Body of pancreas (tissue), 4 donors: ENCODE data around the gene KRTAP1-1.
"Not testable (repeated sequence)": the region's sequence is repeated elsewhere in the genome, so short reads cannot be mapped to it uniquely, and the experiment has no call there.

Experiments
- CTCF ChIP-seq, 7 experiments: fragments of 450-650 bp in 4 of 7; fragments of 200-600 bp in 3 of 7; sonication (generic) in 3 of 7; IDR thresholded peaks; one replicate each; pipeline ENCODE4 v1.5.1; 2016 to 2019; ENCODE audit warnings: antibody characterized with exemption in 7 of 7
- POLR2A ChIP-seq, 3 donors: fragments of 450-650 bp; IDR thresholded peaks; one replicate each; pipeline ENCODE4 v1.6.1; 2016; ENCODE audit warnings: antibody characterized with exemption in 3 of 3, mild to moderate bottlenecking in 2 of 3

DNA sequence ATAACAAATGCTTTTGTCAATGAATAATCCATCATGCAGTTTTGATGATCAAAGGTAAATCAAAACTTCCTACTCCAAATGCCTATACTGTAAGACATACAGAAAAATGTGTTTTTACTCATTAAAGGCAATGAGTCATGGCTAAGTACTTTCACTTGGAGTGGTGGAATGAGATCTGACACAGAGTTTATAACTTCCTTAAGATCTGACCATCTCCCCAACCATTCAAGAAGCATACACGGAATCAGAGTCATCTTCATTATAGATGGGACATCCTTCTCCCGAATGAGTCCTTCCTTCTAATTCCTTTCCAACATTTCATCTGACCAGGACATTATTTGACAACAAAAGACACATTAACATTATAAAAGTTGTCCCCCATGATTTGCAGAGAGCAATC lies 42.2 kb upstream of the KRTAP1-1 start:
- TF ChIP-seq CTCF, POLR2A (IDR thresholded peaks at IDR 0.05): not testable (repeated sequence)
